ENCODE results near the gene ADORA1. TPM values are rescaled to one million over a fixed set of nuclear protein-coding genes. Genes with fewer than 3 reads are reported as not detected.

Gene ADORA1
- total and polyA plus RNA-seq, 2 donors from 2014 or later, result 4.9 to 21.2 TPM

DNA sequence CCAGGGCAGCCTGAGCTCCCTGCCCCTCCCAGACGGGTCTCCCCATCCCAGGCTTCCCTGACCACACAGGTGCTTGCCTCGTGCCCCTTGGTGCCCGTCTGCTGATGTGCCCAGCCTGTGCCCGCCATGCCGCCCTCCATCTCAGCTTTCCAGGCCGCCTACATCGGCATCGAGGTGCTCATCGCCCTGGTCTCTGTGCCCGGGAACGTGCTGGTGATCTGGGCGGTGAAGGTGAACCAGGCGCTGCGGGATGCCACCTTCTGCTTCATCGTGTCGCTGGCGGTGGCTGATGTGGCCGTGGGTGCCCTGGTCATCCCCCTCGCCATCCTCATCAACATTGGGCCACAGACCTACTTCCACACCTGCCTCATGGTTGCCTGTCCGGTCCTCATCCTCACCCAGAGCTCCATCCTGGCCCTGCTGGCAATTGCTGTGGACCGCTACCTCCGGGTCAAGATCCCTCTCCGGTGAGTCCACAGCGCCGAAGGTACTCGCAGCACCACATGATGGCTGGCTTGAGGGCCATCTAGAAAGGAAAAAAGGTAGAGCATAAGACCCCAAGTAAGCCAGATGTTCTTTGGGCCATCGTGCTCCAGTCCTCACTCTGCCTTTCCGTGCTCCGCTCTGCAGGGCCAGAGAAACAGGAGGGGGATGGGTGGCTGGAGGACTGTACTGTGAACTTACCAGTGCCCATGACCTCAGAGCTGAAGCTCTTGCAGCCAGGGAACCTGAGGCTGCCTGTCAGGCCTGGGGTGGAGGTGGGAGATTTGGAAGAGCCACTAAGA, 1.4 kb downstream of the ADORA1 start:
- H3K4me3 ChIP-seq (ENCODE audit: low read length in 3 of 3), result peak overlapping the region in 1 of 3 donors; percentile 62
- no peak overlapping the region for H3K27ac ChIP-seq (ENCODE audit: low read depth in 2 of 2, low read length in 2 of 2)
- peaks cover 3 to 26% (median 14%) of the 10 kb centered on the region in 3 donors for H3K4me1 ChIP-seq (ENCODE audit: control insufficient read depth in 2 of 3, insufficient read depth in 2 of 3, low read depth in 1 of 3, low read length in 3 of 3)
- intact Hi-C loops (cut with DNase I), result no loop called here
- H3K9me3 ChIP-seq (ENCODE audit: control insufficient read depth in 2 of 3, insufficient read depth in 1 of 3, low read length in 3 of 3), result no peaks in the 10 kb centered on the region
- DNase-seq (peak in 1 of 5 donors; percentile 9), FAIRE-seq (no peak)
- H3K36me3 ChIP-seq (ENCODE audit: control insufficient read depth in 2 of 3, insufficient read depth in 3 of 3, low read length in 3 of 3), result no peaks in the 10 kb centered on the region
- no peak overlapping the region for H3K9ac ChIP-seq (ENCODE audit: low read length in 3 of 3)
- H3K27me3 ChIP-seq (ENCODE audit: control insufficient read depth, insufficient read depth, low read length), result no peaks in the 10 kb centered on the region
- TF ChIP-seq, protein P1, sequence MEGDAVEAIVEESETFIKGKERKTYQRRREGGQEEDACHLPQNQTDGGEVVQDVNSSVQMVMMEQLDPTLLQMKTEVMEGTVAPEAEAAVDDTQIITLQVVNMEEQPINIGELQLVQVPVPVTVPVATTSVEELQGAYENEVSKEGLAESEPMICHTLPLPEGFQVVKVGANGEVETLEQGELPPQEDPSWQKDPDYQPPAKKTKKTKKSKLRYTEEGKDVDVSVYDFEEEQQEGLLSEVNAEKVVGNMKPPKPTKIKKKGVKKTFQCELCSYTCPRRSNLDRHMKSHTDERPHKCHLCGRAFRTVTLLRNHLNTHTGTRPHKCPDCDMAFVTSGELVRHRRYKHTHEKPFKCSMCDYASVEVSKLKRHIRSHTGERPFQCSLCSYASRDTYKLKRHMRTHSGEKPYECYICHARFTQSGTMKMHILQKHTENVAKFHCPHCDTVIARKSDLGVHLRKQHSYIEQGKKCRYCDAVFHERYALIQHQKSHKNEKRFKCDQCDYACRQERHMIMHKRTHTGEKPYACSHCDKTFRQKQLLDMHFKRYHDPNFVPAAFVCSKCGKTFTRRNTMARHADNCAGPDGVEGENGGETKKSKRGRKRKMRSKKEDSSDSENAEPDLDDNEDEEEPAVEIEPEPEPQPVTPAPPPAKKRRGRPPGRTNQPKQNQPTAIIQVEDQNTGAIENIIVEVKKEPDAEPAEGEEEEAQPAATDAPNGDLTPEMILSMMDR (IDR thresholded peaks at IDR 0.05; ENCODE audit: borderline replicate concordance, extremely low read depth, insufficient read depth), result no peak

DNA sequence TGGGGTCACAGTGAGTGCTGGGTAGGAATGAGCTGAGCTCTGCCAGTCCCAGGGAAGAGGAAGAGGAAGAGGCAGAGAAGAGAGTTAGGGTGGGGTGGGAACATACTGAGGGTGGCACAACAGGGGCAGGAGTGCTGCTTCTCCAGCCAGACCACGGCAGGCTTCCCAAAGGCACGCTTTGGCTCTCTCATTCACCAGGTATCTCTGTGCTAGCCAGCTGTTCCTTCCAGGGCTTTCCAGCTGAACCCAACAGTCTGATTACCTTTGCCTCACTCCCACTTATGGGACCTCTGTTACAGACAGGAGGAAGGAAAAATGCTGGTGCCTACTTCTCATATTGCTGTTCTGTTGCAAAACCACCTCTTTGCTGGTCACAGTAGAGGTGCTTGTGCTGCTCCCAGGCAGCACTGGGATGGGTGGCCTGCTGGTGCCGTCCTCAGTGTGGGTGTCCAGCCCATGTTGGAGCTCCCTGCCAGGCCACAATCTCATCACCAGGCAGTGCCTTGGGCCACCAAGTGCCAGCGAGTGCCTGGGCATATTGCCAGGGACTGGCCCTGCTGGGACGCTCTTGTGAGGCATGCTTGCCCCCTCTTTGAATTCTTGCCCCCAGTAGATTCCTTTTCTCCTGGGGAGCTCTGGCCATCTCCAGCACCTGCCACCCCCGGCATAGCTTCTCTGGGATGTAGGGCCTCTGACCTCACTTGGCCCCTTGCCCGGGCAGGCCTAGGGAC, 2.1 kb downstream of the ADORA1 start:
- H3K27ac ChIP-seq (ENCODE audit: low read depth in 2 of 2, low read length in 2 of 2), result no peak overlapping the region
- TF ChIP-seq, protein P1 (IDR thresholded peaks at IDR 0.05; ENCODE audit: borderline replicate concordance, extremely low read depth, insufficient read depth), result no peak
- no peaks in the 10 kb centered on the region for H3K9me3 ChIP-seq (ENCODE audit: control insufficient read depth in 2 of 3, insufficient read depth in 1 of 3, low read length in 3 of 3)
- H3K4me1 ChIP-seq (ENCODE audit: control insufficient read depth in 2 of 3, insufficient read depth in 2 of 3, low read depth in 1 of 3, low read length in 3 of 3), result peaks cover 3 to 26% (median 14%) of the 10 kb centered on the region in 3 donors
- no peak overlapping the region for H3K9ac ChIP-seq (ENCODE audit: low read length in 3 of 3)
- H3K27me3 ChIP-seq (ENCODE audit: control insufficient read depth, insufficient read depth, low read length), result no peaks in the 10 kb centered on the region
- FAIRE-seq, result no peak
- peak in 1 of 5 donors; percentile 9 for DNase-seq
- intact Hi-C loops (cut with DNase I), result no loop called here
- no peaks in the 10 kb centered on the region for H3K36me3 ChIP-seq (ENCODE audit: control insufficient read depth in 2 of 3, insufficient read depth in 3 of 3, low read length in 3 of 3)
- no peak overlapping the region for H3K4me3 ChIP-seq (ENCODE audit: low read length in 3 of 3)

- H3K36me3 ChIP-seq (ENCODE audit: control insufficient read depth in 2 of 3, insufficient read depth in 3 of 3, low read length in 3 of 3), result no peaks in the 10 kb centered on the region
- H3K4me3 ChIP-seq (ENCODE audit: low read length in 3 of 3), result no peak overlapping the region
- H3K4me1 ChIP-seq (ENCODE audit: control insufficient read depth in 2 of 3, insufficient read depth in 2 of 3, low read depth in 1 of 3, low read length in 3 of 3), result peaks cover 3 to 26% (median 14%) of the 10 kb centered on the region in 3 donors
- no peak overlapping the region for H3K9ac ChIP-seq (ENCODE audit: low read length in 3 of 3)
- no peak for FAIRE-seq
- peak in 1 of 5 donors; percentile 7 for DNase-seq
- intact Hi-C loops (cut with DNase I), result no loop called here
- TF ChIP-seq, protein P1 (IDR thresholded peaks at IDR 0.05; ENCODE audit: borderline replicate concordance, extremely low read depth, insufficient read depth), result no peak
- H3K27me3 ChIP-seq (ENCODE audit: control insufficient read depth, insufficient read depth, low read length), result no peaks in the 10 kb centered on the region
- no peak overlapping the region for H3K27ac ChIP-seq (ENCODE audit: low read depth in 2 of 2, low read length in 2 of 2)
- no peaks in the 10 kb centered on the region for H3K9me3 ChIP-seq (ENCODE audit: control insufficient read depth in 2 of 3, insufficient read depth in 1 of 3, low read length in 3 of 3)
Measured at GRCh38 chr1:203130358-203130985, 2.9 kb downstream of the ADORA1 start.
